HepG2 (cell line): Measurements from ENCODE around the gene EEIG1. TPM values are rescaled to one million over a fixed set of nuclear protein-coding genes. Genes with fewer than 3 reads are reported as not detected.

Experiments used
- ARNTL ChIP-seq: sonication (generic); formaldehyde crosslinking; IDR thresholded peaks from 2 replicates; pipeline ENCODE4 v1.4.0; 2020; ENCODE audit warnings: mild to moderate bottlenecking, missing genetic modification reagents
- BORCS8-MEF2B ChIP-seq: sonication (generic); formaldehyde crosslinking; IDR thresholded peaks from 2 replicates; pipeline ENCODE4 v1.8.0; 2022; ENCODE audit warnings: mild to moderate bottlenecking, missing genetic modification reagents
- CHD2 ChIP-seq: IDR thresholded peaks from 2 replicates; pipeline ENCODE4 v1.6.1; 2011; ENCODE audit warnings: low read depth, low read length, improper control_type of control experiment
- ESRRA ChIP-seq: sonication (generic); formaldehyde crosslinking; IDR thresholded peaks from 2 replicates; pipeline ENCODE4 v1.5.1; 2020; ENCODE audit warnings: mild to moderate bottlenecking, low read depth, missing genetic modification reagents
- FOXK1 ChIP-seq: sonication (generic); formaldehyde crosslinking; IDR thresholded peaks from 2 replicates; pipeline ENCODE4 v1.4.0; 2020; ENCODE audit warnings: low read depth, missing genetic modification reagents, borderline replicate concordance
- MAFF ChIP-seq: IDR thresholded peaks from 2 replicates; pipeline ENCODE4 v1.6.1; 2011; ENCODE audit warnings: low read depth, low read length, improper control_type of control experiment
- NFYC ChIP-seq: IDR thresholded peaks from 2 replicates; pipeline ENCODE4 v1.6.1; 2016; ENCODE audit warnings: missing genetic modification reagents, missing compliant biosample characterization
- PHF8 ChIP-seq: sonication (generic); formaldehyde crosslinking; IDR thresholded peaks from 2 replicates; pipeline ENCODE4 v1.5.0; 2020; ENCODE audit warnings: missing genetic modification reagents
- SIN3B ChIP-seq: fragments of 150-350 bp; IDR thresholded peaks from 2 replicates; pipeline ENCODE4 v1.6.1; 2014; ENCODE audit warnings: low read length
- ZBTB38 ChIP-seq: sonication (generic); formaldehyde crosslinking; IDR thresholded peaks from 2 replicates; pipeline ENCODE4 v1.5.1; 2020; ENCODE audit warnings: mild to moderate bottlenecking, missing genetic modification reagents
- ZNF138 ChIP-seq: sonication (generic); formaldehyde crosslinking; IDR thresholded peaks from 2 replicates; pipeline ENCODE4 v1.5.0; 2020; ENCODE audit warnings: mild to moderate bottlenecking, low read depth, missing genetic modification reagents
- ZNF430 ChIP-seq: sonication (generic); formaldehyde crosslinking; IDR thresholded peaks from 2 replicates; pipeline ENCODE4 v1.9.0; 2021; ENCODE audit warnings: mild to moderate bottlenecking, missing genetic modification reagents
- ZNF563 ChIP-seq: sonication (generic); formaldehyde crosslinking; IDR thresholded peaks from 2 replicates; pipeline ENCODE4 v1.8.0; 2022; ENCODE audit warnings: mild to moderate bottlenecking, moderate library complexity, missing genetic modification reagents
- ZNF7 ChIP-seq: IDR thresholded peaks from 2 replicates; pipeline ENCODE4 v1.6.1; 2016; ENCODE audit warnings: missing biosample characterization, missing genetic modification reagents
- ZNF737 ChIP-seq: sonication (generic); formaldehyde crosslinking; IDR thresholded peaks from 2 replicates; pipeline ENCODE4 v1.5.0; 2020; ENCODE audit warnings: missing genetic modification reagents, mild to moderate bottlenecking, borderline replicate concordance
- polyA plus RNA-seq, 8 experiments: library from polyadenylated mRNA; depleted of rRNA in 3 of 8; stranded (reverse) in 7 of 8; unstranded in 1 of 8; fragments of >200 nt; fragmentation: Illumina TruSeq in 4 of 8; extraction: Trizol in 4 of 8; gene quantifications; 2 replicates each; pipeline versions ENCODE4 v1.2.1 to v1.2.3, GENCODE V29; 2011 to 2016; ENCODE audit warnings: low read depth in 4 of 8, missing spikeins in 1 of 8, mixed read lengths in 1 of 8; ENCODE audit not compliant: insufficient read depth in 1 of 8
- total RNA-seq, 5 experiments: library from RNA; depleted of rRNA; stranded (reverse); fragments of >200 nt; fragmentation: Illumina TruSeq; extraction: Trizol; gene quantifications; 2 replicates each; pipeline ENCODE4 v1.2.3, GENCODE V29; 2016; ENCODE audit warnings: low read depth in 1 of 5
- TF ChIP-seq, protein P1 (sequence below), 2 experiments: sonication (generic) in 1 of 2; formaldehyde crosslinking in 1 of 2; IDR thresholded peaks; 2 replicates each; pipeline versions ENCODE4 v1.6.1 to v1.9.0; 2014 to 2022; ENCODE audit warnings: antibody characterized with exemption in 1 of 2, borderline replicate concordance in 1 of 2, inconsistent platforms in 1 of 2, low read depth in 1 of 2, missing genetic modification reagents in 1 of 2
- TF ChIP-seq, protein P2 (sequence below): sonication (generic); formaldehyde crosslinking; IDR thresholded peaks from 2 replicates; pipeline ENCODE4 v1.5.0; 2020; ENCODE audit warnings: mild to moderate bottlenecking, missing genetic modification reagents
- TF ChIP-seq, protein P3 (sequence below): sonication (generic); formaldehyde crosslinking; IDR thresholded peaks from 2 replicates; pipeline ENCODE4 v1.5.0; 2020; ENCODE audit warnings: missing genetic modification reagents
- TF ChIP-seq, protein P4 (sequence below): sonication (generic); formaldehyde crosslinking; IDR thresholded peaks from 2 replicates; pipeline ENCODE4 v1.5.1; 2020; ENCODE audit warnings: mild to moderate bottlenecking, moderate library complexity, missing genetic modification reagents

EEIG1 gene
- total and polyA plus RNA-seq, 2 of the 13 experiments (the other 11 are each of a cell fraction or from before 2014, with no cell fraction given), result 16.6 to 25.2 TPM

DNA sequence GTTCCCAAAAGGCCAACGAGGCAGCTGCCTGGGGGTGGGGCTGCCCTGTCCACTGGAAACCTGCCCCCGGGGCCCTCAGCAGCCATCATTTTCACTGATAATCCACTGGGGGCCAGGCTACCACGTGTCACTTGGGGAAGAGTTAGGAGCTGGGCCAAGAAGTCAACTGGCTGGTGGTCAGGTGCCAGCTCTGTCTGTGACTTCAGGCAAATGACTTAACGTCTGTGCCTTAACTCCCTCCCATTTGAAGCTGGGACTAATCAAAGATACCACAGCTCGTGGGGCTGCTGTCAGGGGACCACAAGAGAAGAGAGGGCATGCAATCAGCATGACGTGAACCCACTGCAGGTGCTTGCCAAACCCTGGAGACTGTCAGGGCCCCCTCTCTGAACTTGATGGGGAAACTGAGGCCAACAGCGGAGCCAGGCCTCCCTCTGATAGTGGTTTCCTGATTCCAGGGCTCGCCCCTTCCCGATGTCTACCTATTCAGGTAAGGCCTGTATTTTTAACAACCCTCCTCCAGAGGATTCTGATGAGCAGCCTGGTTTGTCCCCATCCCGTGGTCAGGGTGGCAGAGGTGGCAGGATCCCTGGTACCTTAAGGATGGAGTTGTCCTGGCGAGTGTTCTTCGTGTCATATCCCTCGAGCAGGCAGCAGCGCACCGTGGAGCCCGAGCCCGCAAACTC, 30.8 kb downstream of the EEIG1 start (continued):
- no peak for TF ChIP-seq BORCS8-MEF2B (CRISPR knock-in tag)
- TF ChIP-seq ZNF138 (CRISPR knock-in tag), result no peak
- 0 out of 2 replicates have a peak, but pooled peaks have one; percentile 33 for TF ChIP-seq ZNF737
- TF ChIP-seq, protein P1, sequence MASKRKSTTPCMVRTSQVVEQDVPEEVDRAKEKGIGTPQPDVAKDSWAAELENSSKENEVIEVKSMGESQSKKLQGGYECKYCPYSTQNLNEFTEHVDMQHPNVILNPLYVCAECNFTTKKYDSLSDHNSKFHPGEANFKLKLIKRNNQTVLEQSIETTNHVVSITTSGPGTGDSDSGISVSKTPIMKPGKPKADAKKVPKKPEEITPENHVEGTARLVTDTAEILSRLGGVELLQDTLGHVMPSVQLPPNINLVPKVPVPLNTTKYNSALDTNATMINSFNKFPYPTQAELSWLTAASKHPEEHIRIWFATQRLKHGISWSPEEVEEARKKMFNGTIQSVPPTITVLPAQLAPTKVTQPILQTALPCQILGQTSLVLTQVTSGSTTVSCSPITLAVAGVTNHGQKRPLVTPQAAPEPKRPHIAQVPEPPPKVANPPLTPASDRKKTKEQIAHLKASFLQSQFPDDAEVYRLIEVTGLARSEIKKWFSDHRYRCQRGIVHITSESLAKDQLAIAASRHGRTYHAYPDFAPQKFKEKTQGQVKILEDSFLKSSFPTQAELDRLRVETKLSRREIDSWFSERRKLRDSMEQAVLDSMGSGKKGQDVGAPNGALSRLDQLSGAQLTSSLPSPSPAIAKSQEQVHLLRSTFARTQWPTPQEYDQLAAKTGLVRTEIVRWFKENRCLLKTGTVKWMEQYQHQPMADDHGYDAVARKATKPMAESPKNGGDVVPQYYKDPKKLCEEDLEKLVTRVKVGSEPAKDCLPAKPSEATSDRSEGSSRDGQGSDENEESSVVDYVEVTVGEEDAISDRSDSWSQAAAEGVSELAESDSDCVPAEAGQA (IDR thresholded peaks at IDR 0.05; ENCODE audit: low read depth), result peak; percentile 4; the same call in 1 of the 2 replicates
- TF ChIP-seq, protein P1 (CRISPR knock-in tag; IDR thresholded peaks at IDR 0.05; ENCODE audit: borderline replicate concordance), result no peak
- TF ChIP-seq, protein P2, sequence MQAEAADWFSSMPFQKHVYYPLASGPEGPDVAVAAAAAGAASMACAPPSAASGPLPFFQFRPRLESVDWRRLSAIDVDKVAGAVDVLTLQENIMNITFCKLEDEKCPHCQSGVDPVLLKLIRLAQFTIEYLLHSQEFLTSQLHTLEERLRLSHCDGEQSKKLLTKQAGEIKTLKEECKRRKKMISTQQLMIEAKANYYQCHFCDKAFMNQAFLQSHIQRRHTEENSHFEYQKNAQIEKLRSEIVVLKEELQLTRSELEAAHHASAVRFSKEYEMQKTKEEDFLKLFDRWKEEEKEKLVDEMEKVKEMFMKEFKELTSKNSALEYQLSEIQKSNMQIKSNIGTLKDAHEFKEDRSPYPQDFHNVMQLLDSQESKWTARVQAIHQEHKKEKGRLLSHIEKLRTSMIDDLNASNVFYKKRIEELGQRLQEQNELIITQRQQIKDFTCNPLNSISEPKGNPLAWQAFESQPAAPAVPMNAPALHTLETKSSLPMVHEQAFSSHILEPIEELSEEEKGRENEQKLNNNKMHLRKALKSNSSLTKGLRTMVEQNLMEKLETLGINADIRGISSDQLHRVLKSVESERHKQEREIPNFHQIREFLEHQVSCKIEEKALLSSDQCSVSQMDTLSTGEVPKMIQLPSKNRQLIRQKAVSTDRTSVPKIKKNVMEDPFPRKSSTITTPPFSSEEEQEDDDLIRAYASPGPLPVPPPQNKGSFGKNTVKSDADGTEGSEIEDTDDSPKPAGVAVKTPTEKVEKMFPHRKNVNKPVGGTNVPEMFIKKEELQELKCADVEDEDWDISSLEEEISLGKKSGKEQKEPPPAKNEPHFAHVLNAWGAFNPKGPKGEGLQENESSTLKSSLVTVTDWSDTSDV (CRISPR knock-in tag), result peak; percentile 75; the same call in 1 of the 2 replicates
- no peak for TF ChIP-seq CHD2
- no peak for TF ChIP-seq NFYC (CRISPR knock-in tag)
- 0 out of 2 replicates have a peak, but pooled peaks have one; percentile 1 for TF ChIP-seq ZNF430 (CRISPR knock-in tag)
- TF ChIP-seq ZNF7 (CRISPR knock-in tag), result no peak
- no peak for TF ChIP-seq SIN3B
- TF ChIP-seq ARNTL (CRISPR knock-in tag), result no peak
- TF ChIP-seq MAFF, result no peak
- TF ChIP-seq, protein P3, sequence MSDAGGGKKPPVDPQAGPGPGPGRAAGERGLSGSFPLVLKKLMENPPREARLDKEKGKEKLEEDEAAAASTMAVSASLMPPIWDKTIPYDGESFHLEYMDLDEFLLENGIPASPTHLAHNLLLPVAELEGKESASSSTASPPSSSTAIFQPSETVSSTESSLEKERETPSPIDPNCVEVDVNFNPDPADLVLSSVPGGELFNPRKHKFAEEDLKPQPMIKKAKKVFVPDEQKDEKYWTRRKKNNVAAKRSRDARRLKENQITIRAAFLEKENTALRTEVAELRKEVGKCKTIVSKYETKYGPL, result no peak
- TF ChIP-seq, protein P4, sequence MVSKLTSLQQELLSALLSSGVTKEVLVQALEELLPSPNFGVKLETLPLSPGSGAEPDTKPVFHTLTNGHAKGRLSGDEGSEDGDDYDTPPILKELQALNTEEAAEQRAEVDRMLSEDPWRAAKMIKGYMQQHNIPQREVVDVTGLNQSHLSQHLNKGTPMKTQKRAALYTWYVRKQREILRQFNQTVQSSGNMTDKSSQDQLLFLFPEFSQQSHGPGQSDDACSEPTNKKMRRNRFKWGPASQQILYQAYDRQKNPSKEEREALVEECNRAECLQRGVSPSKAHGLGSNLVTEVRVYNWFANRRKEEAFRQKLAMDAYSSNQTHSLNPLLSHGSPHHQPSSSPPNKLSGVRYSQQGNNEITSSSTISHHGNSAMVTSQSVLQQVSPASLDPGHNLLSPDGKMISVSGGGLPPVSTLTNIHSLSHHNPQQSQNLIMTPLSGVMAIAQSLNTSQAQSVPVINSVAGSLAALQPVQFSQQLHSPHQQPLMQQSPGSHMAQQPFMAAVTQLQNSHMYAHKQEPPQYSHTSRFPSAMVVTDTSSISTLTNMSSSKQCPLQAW (CRISPR knock-in tag), result 0 out of 2 replicates have a peak, but pooled peaks have one; percentile 35
- TF ChIP-seq ZBTB38, result 0 out of 2 replicates have a peak, but pooled peaks have one; percentile 11
- no peak for TF ChIP-seq ESRRA (CRISPR knock-in tag)
- TF ChIP-seq PHF8 (CRISPR knock-in tag), result no peak
- no peak for TF ChIP-seq FOXK1 (CRISPR knock-in tag)
- TF ChIP-seq ZNF563 (CRISPR knock-in tag), result no peak
